Measurements from ENCODE around the gene KSR1. TPM values are rescaled to one million over a fixed set of nuclear protein-coding genes. Genes with fewer than 3 reads are reported as not detected.

The KSR1 gene
- total RNA-seq, 2 donors from 2014 or later: 99.9 to 142 TPM

DNA sequence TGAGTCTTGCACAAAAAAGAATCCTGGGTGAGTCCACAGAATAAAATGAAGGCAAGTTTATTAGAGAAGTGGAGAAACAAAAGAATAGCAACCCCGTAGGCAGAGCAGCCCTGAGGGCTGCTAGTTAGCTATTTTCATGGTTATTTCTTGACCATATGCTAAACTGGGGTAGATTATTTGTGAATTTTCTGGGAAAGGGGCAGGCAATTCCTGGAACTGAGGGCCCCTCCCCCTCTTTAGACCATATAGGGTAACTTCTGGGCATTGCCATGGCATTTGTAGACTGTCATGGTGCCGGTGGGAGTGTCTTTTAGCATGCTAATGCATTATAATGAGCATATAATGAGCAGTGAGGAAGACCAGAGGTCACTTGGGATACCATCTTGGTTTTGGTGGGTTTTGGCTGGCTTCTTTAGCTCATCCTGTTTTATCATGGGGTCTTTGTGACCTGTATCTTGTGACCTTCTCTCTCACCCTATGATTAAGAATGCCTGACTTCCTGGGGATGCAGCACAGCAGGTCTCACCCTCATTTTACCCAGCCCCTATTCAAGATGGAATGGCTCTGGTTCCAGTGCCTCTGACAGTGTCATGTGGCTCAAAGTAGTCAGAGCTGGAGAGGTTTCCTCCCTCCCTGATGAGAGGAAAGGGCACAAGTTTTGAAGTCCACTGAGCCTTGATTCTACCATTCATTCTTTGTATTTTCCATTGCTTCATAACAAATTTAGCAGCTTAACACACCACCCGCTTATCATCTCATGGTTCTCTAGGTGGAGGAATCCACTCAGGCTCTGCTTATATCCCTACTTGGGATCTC is 119.1 kb downstream of the KSR1 start:
- no peaks in the 10 kb centered on the region for H3K9me3 ChIP-seq
- H3K4me3 ChIP-seq: no peak overlapping the region
- no peaks in the 10 kb centered on the region for H3K36me3 ChIP-seq (replicated peaks in 1 of 2; ENCODE audit: insufficient read depth in 1 of 2, low read depth in 2 of 2)
- TF ChIP-seq POLR2A (IDR thresholded peaks at IDR 0.05): no peak
- TF ChIP-seq, protein P1, sequence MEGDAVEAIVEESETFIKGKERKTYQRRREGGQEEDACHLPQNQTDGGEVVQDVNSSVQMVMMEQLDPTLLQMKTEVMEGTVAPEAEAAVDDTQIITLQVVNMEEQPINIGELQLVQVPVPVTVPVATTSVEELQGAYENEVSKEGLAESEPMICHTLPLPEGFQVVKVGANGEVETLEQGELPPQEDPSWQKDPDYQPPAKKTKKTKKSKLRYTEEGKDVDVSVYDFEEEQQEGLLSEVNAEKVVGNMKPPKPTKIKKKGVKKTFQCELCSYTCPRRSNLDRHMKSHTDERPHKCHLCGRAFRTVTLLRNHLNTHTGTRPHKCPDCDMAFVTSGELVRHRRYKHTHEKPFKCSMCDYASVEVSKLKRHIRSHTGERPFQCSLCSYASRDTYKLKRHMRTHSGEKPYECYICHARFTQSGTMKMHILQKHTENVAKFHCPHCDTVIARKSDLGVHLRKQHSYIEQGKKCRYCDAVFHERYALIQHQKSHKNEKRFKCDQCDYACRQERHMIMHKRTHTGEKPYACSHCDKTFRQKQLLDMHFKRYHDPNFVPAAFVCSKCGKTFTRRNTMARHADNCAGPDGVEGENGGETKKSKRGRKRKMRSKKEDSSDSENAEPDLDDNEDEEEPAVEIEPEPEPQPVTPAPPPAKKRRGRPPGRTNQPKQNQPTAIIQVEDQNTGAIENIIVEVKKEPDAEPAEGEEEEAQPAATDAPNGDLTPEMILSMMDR (IDR thresholded peaks at IDR 0.05): no peak
- ATAC-seq (no peak), DNase-seq (no peak)
- H3K27me3 ChIP-seq: no peaks in the 10 kb centered on the region
- 84 to 92% methylated on average over 3 of the region's 3 CpGs for WGBS, 2 donors
- peaks cover 92% of the 10 kb centered on the region for H3K4me1 ChIP-seq
- H3K27ac ChIP-seq: peak overlapping the region; percentile 18 to 95 (median 90)
- intact Hi-C loops (cut with DNase I): no loop called here

GRCh38 chr17:27575912-27576252 is 119.6 kb downstream of the KSR1 start:
- ATAC-seq: no peak
- DNase-seq: no peak
- H3K27ac ChIP-seq: peak overlapping the region; percentile 85 to 95 (median 90)
- no peaks in the 10 kb centered on the region for H3K36me3 ChIP-seq (replicated peaks in 1 of 2; ENCODE audit: insufficient read depth in 1 of 2, low read depth in 2 of 2)
- WGBS, 2 donors: 73 to 76% methylated on average over 2 of the region's 2 CpGs
- no peaks in the 10 kb centered on the region for H3K9me3 ChIP-seq
- H3K4me1 ChIP-seq: peaks cover 92% of the 10 kb centered on the region
- intact Hi-C loops (cut with DNase I): no loop called here
- H3K27me3 ChIP-seq: no peaks in the 10 kb centered on the region
- H3K4me3 ChIP-seq: no peak overlapping the region
- no peak for TF ChIP-seq POLR2A (IDR thresholded peaks at IDR 0.05)

DNA sequence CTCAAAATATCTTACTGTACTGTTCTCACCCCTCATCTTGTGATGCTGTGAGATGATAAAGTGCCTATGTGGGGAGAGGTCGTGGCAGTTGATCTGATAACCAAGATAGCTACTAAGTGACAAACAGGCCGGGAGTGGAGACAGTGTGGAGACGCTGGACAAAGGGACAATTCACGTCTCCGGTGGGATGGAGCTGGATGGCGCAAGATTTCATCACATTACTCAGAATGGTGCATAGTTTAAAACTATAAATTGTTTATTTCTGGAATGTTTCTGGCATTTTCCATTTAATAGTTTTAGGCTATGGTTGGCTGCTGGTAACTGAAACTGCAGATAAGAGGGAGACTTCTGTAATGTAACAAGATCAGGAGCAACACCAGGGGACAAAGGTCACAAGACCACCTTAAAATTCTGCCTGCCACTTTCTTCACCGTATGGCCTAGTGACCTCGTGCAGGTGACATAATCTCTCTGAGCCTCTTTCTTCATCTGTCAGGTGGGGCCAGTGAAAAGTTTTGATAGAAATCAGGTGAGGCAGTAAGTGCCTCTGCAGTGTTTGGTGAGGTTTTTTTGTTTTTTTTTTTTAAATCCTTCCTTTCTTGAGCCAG is 120.3 kb downstream of the KSR1 start:
- Histone ChIP-seq H3K27ac (peak overlapping the region; percentile 85 to 95 (median 90)), H3K9me3 (no peaks in the 10 kb centered on the region), H3K27me3 (no peaks in the 10 kb centered on the region), H3K36me3 (replicated peaks in 1 of 2; ENCODE audit: insufficient read depth in 1 of 2, low read depth in 2 of 2) (no peaks in the 10 kb centered on the region), H3K4me3 (no peak overlapping the region), H3K4me1 (peaks cover 92% of the 10 kb centered on the region)
- ATAC-seq (no peak), DNase-seq (no peak)
- intact Hi-C loops (cut with DNase I): no loop called here
- WGBS, 2 donors: 34 to 35% methylated on average over 8 of the region's 8 CpGs
- TF ChIP-seq, protein P1 (IDR thresholded peaks at IDR 0.05): no peak
- TF ChIP-seq POLR2A (IDR thresholded peaks at IDR 0.05): no peak

DNA sequence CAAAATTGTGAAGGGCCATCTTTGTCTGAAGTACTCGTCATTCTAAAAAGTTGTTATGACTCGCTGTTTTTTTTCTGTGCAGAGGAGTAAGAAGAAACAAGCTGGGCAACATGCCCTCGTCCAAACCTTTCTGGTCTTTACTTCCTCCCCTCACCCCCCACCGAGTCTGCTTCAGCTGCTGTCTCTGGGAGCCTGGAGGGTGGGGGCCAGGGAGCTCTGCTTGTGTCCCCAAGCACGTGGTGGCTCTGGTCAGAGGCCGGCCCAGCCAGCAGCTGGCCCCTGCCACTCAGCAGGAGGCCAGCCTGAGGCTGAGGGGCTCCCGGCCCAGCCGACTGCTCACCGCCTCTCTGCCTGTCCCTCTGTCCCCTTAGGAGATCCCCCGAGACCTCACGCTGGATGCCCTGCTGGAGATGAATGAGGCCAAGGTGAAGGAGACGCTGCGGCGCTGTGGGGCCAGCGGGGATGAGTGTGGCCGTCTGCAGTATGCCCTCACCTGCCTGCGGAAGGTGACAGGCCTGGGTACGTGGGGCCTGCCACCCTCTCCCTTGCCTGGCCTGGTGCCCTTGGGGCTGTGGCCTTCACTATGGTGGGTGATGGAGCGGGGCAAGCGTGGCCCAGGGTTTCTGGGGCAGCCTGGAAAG is 121.0 kb downstream of the KSR1 start:
- intact Hi-C loops (cut with DNase I): no loop called here
- Histone ChIP-seq H3K27ac (peak overlapping the region; percentile 85 to 95 (median 90)), H3K4me3 (no peak overlapping the region), H3K4me1 (peaks cover 85% of the 10 kb centered on the region), H3K27me3 (no peaks in the 10 kb centered on the region), H3K36me3 (replicated peaks in 1 of 2; ENCODE audit: insufficient read depth in 1 of 2, low read depth in 2 of 2) (no peaks in the 10 kb centered on the region), H3K9me3 (no peaks in the 10 kb centered on the region)
- no peak for TF ChIP-seq POLR2A (IDR thresholded peaks at IDR 0.05)
- TF ChIP-seq, protein P1 (IDR thresholded peaks at IDR 0.05): no peak
- DNase-seq (peak; percentile 67 to 76 (median 73)), ATAC-seq (peak; percentile 49)
- WGBS, 2 donors: 11 to 37% methylated on average over 5 to 20 of the region's 20 CpGs
